KMS-11 (cell line): ENCODE data around the gene DNAJC13.
"Not testable (repeated sequence)": the region's sequence is repeated elsewhere in the genome, so short reads cannot be mapped to it uniquely, and the experiment has no call there.

Source experiments
- H2AFZ ChIP-seq: fragments of 200-600 bp; sonication (generic); 2 replicates; pipeline ENCODE4 v1.6.1; 2016; ENCODE audit warnings: antibody characterized with exemption, mixed run types, low read depth
- H3K27ac ChIP-seq: fragments of 200-600 bp; sonication (generic); 2 replicates; pipeline ENCODE4 v1.6.1; 2016; ENCODE audit warnings: mild to moderate bottlenecking, mixed run types
- H3K27me3 ChIP-seq: fragments of 200-600 bp; sonication (generic); 2 replicates; pipeline ENCODE4 v1.6.1; 2017; ENCODE audit warnings: mild to moderate bottlenecking, low read depth, mixed run types, moderate library complexity; ENCODE audit not compliant: insufficient read depth
- H3K36me3 ChIP-seq: fragments of 200-600 bp; sonication (generic); 2 replicates; pipeline ENCODE4 v1.6.1; 2017; ENCODE audit warnings: mild to moderate bottlenecking, mixed run types; ENCODE audit not compliant: insufficient read depth
- H3K4me1 ChIP-seq: fragments of 200-600 bp; sonication (generic); 2 replicates; pipeline ENCODE4 v1.6.1; 2016; ENCODE audit warnings: mild to moderate bottlenecking, low read depth, mixed run types; ENCODE audit not compliant: poor library complexity, severe bottlenecking
- H3K4me2 ChIP-seq: fragments of 200-600 bp; sonication (generic); 2 replicates; pipeline ENCODE4 v1.7.0; 2016; ENCODE audit warnings: mild to moderate bottlenecking, mixed run types
- H3K4me3 ChIP-seq: fragments of 200-600 bp; sonication (generic); IDR thresholded peaks from 2 replicates; pipeline ENCODE4 v1.6.1; 2017; ENCODE audit warnings: low read depth, low read length, mixed read lengths; ENCODE audit not compliant: insufficient read depth
- H3K79me2 ChIP-seq: fragments of 200-600 bp; sonication (generic); 2 replicates; pipeline ENCODE4 v1.6.1; 2016; ENCODE audit warnings: low read depth, mixed run types; ENCODE audit not compliant: insufficient read depth
- H3K9ac ChIP-seq: fragments of 200-600 bp; sonication (generic); 2 replicates; pipeline ENCODE4 v1.6.1; 2016; ENCODE audit warnings: mild to moderate bottlenecking, mixed run types
- H4K20me1 ChIP-seq: fragments of 200-600 bp; sonication (generic); 2 replicates; pipeline ENCODE4 v1.6.1; 2016; ENCODE audit warnings: mild to moderate bottlenecking, mixed run types; ENCODE audit not compliant: insufficient read depth
- CTCF ChIP-seq: fragments of 200-600 bp; sonication (generic); conservative IDR thresholded peaks from 2 replicates; pipeline ENCODE4 v1.6.1; 2017; ENCODE audit warnings: low read depth, mild to moderate bottlenecking, antibody characterized with exemption, low read length, moderate library complexity, mixed read lengths

Gene DNAJC13

GRCh38 chr3:132416807-132417694 lies at the start of gene DNAJC13:
Gene DNAJC13 (plus strand): TSS chr3:132417502. CDS start chr3:132434551, 17,049 bp downstream.
- Histone ChIP-seq H2AFZ (peak within 1 kb of the TSS; percentile 97), H3K4me2 (peak within 1 kb of the TSS; percentile 98), H3K9ac (peak within 1 kb of the TSS; percentile 73), H3K4me3 (peak within 1 kb of the TSS; percentile 76), H3K36me3 (no peaks in the 10 kb centered on the region), H3K27me3 (no peaks in the 10 kb centered on the region), H4K20me1 (no peaks in the 10 kb centered on the region), H3K27ac (peak within 1 kb of the TSS; percentile 42), H3K79me2 (peaks cover 42% of the 10 kb centered on the region), H3K4me1 (peaks cover 36% of the 10 kb centered on the region)
- TF ChIP-seq CTCF, result no peak

GRCh38 chr3:132368515-132368914 lies 48.8 kb upstream of the DNAJC13 start:
- no peak overlapping the region for H2AFZ ChIP-seq
- no peaks in the 10 kb centered on the region for H3K27me3 ChIP-seq
- no peak overlapping the region for H3K4me3 ChIP-seq
- H3K36me3 ChIP-seq, result no peaks in the 10 kb centered on the region
- no peak for TF ChIP-seq CTCF
- no peaks in the 10 kb centered on the region for H3K79me2 ChIP-seq
- H3K27ac ChIP-seq, result no peak overlapping the region
- no peaks in the 10 kb centered on the region for H3K4me1 ChIP-seq
- H3K4me2 ChIP-seq, result no peak overlapping the region
- H4K20me1 ChIP-seq, result no peaks in the 10 kb centered on the region
- no peak overlapping the region for H3K9ac ChIP-seq

GRCh38 chr3:132368962-132369361 lies 48.3 kb upstream of the DNAJC13 start:
- Histone ChIP-seq H4K20me1 (no peaks in the 10 kb centered on the region), H3K4me3 (no peak overlapping the region), H3K79me2 (no peaks in the 10 kb centered on the region), H3K36me3 (no peaks in the 10 kb centered on the region), H3K27ac (no peak overlapping the region), H3K9ac (no peak overlapping the region), H2AFZ (no peak overlapping the region), H3K4me1 (no peaks in the 10 kb centered on the region), H3K27me3 (no peaks in the 10 kb centered on the region), H3K4me2 (no peak overlapping the region)
- no peak for TF ChIP-seq CTCF

- H3K4me1 ChIP-seq, result peaks cover 14% of the 10 kb centered on the region
- H2AFZ ChIP-seq, H3K4me2 ChIP-seq, H3K9ac ChIP-seq, H3K79me2 ChIP-seq, H3K36me3 ChIP-seq, H4K20me1 ChIP-seq, H3K27ac ChIP-seq, H3K4me3 ChIP-seq, H3K27me3 ChIP-seq: not testable (repeated sequence)
Observed at GRCh38 chr3:132376945-132377354, 40.4 kb upstream of the DNAJC13 start.
